ENCODE measurements around the gene ETFBKMT. TPM values are rescaled to one million over a fixed set of nuclear protein-coding genes. Genes with fewer than 3 reads are reported as not detected.

The ETFBKMT gene
- polyA plus RNA-seq, 1 donor (not counting 4 experiments of a cell fraction or from before 2014, with no cell fraction given): 1.4 TPM

DNA sequence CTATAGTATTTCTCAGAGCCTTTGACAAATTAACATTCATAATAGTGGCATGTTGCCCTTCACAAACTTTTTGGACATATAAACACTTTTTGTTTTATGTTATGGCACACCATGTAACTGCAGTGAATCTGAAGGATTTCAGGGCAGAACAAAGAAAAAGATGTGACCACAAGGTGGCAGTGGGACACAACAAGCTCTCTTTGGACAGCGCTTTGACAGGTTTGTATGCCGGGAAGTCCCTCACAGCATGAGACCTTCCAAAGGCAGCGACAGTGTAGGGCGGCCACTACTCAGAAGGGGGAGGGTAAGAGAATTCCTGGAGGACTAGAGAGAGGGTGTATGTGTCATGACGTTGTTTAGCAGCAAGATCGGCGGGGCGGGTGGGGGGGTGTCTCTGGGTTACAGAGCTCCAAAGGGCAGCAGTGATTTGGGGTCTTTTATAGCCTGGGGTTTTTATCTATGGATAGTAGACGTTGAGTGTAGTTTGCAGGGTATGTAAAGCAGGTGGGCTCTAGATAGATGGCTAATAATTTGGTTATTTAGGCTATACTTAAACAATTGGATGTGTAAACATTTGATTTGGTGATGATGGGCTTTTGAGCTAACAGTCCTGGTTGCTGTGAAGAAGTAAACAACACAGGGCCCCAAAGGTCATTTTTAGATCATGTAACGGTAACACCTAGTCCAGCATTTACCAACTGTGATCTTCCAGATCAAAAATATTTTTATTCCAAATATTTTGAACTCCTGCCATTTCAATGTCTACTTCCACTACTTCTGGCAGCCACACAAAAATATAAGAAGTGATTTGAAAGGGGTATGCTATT lies 22.9 kb downstream of the ETFBKMT start:
- no peaks in the 10 kb centered on the region for H3K27me3 ChIP-seq (ENCODE audit: control insufficient read depth, extremely low read depth, insufficient read depth, low read length)
- no peaks in the 10 kb centered on the region for H3K9me1 ChIP-seq (ENCODE audit: control insufficient read depth, extremely low read depth, insufficient read depth, low read length)
- dilution Hi-C loops (cut with MboI; ENCODE audit: extremely low pct_ligation_motif_present, low sequenced_read_pairs): no loop called here
- no peaks in the 10 kb centered on the region for H3K79me2 ChIP-seq (ENCODE audit: control insufficient read depth, insufficient read depth, low read length)
- peak; percentile 38 for DNase-seq (ENCODE audit: low read depth, low spot score)
- no peak overlapping the region for H3K9ac ChIP-seq (ENCODE audit: control insufficient read depth, extremely low read depth, insufficient read depth, low read length)
- H3K36me3 ChIP-seq (ENCODE audit: control insufficient read depth in 2 of 2, extremely low read depth in 1 of 2, insufficient read depth in 2 of 2, low read length in 2 of 2): no peaks in the 10 kb centered on the region
- H4K20me1 ChIP-seq (ENCODE audit: control insufficient read depth, extremely low read depth, insufficient read depth, low read length): no peaks in the 10 kb centered on the region
- no peak for TF ChIP-seq EZH2 (IDR thresholded peaks at IDR 0.05; ENCODE audit: low read length)
- TF ChIP-seq, protein P1, sequence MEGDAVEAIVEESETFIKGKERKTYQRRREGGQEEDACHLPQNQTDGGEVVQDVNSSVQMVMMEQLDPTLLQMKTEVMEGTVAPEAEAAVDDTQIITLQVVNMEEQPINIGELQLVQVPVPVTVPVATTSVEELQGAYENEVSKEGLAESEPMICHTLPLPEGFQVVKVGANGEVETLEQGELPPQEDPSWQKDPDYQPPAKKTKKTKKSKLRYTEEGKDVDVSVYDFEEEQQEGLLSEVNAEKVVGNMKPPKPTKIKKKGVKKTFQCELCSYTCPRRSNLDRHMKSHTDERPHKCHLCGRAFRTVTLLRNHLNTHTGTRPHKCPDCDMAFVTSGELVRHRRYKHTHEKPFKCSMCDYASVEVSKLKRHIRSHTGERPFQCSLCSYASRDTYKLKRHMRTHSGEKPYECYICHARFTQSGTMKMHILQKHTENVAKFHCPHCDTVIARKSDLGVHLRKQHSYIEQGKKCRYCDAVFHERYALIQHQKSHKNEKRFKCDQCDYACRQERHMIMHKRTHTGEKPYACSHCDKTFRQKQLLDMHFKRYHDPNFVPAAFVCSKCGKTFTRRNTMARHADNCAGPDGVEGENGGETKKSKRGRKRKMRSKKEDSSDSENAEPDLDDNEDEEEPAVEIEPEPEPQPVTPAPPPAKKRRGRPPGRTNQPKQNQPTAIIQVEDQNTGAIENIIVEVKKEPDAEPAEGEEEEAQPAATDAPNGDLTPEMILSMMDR (optimal IDR thresholded peaks at IDR 0.05 in 1 of 3, IDR thresholded peaks at IDR 0.05 in 1 of 3, conservative IDR thresholded peaks at IDR 0.05 in 1 of 3; ENCODE audit: extremely low read depth in 1 of 3, insufficient read depth in 2 of 3, low read length in 3 of 3): peak; percentile 73 to 84 (median 82)
- H2AFZ ChIP-seq (ENCODE audit: control insufficient read depth, low read length): no peak overlapping the region
- H3K4me2 ChIP-seq (ENCODE audit: control insufficient read depth, extremely low read depth, insufficient read depth, low read depth, low read length): no peak overlapping the region
- peak; percentile 78 for FAIRE-seq
- H3K9me3 ChIP-seq (ENCODE audit: control insufficient read depth, low read depth, low read length): no peaks in the 10 kb centered on the region
- no peak overlapping the region for H3K4me3 ChIP-seq (ENCODE audit: control insufficient read depth in 2 of 3, extremely low read depth in 1 of 3, insufficient read depth in 2 of 3, low read depth in 1 of 3, low read length in 3 of 3)
- H3K4me1 ChIP-seq (ENCODE audit: control insufficient read depth, extremely low read depth, insufficient read depth, low read length): no peaks in the 10 kb centered on the region
- no peak overlapping the region for H3K27ac ChIP-seq (ENCODE audit: control insufficient read depth, insufficient read depth, low read length)

DNA sequence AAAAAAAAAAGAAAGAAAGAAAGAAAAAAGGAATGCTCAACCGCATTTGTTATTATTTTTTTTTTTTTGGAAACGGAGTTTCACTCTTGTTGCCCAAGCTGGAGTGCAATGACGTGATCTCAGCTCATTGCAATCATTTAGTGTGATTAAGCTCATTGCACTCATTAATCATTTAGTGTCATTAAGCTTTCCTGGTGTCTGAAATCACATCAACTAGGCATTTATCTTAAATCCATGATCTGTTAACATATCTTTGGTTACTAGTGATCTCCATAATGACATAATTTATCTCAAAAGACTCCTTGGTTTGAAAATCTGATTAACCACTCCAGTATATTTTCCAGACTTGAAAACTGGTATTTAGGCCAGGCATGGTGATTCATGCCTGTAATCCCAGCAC lies 26.3 kb downstream of the ETFBKMT start:
- dilution Hi-C loops (cut with MboI; ENCODE audit: extremely low pct_ligation_motif_present, low sequenced_read_pairs): no loop called here
- Histone ChIP-seq H3K4me1 (ENCODE audit: control insufficient read depth, extremely low read depth, insufficient read depth, low read length) (no peaks in the 10 kb centered on the region), H3K27me3 (ENCODE audit: control insufficient read depth, extremely low read depth, insufficient read depth, low read length) (no peaks in the 10 kb centered on the region), H2AFZ (ENCODE audit: control insufficient read depth, low read length) (no peak overlapping the region), H3K9ac (ENCODE audit: control insufficient read depth, extremely low read depth, insufficient read depth, low read length) (no peak overlapping the region), H3K4me3 (ENCODE audit: control insufficient read depth in 2 of 3, extremely low read depth in 1 of 3, insufficient read depth in 2 of 3, low read depth in 1 of 3, low read length in 3 of 3) (no peak overlapping the region), H4K20me1 (ENCODE audit: control insufficient read depth, extremely low read depth, insufficient read depth, low read length) (no peaks in the 10 kb centered on the region), H3K4me2 (ENCODE audit: control insufficient read depth, extremely low read depth, insufficient read depth, low read depth, low read length) (no peak overlapping the region), H3K9me3 (ENCODE audit: control insufficient read depth, low read depth, low read length) (no peaks in the 10 kb centered on the region), H3K79me2 (ENCODE audit: control insufficient read depth, insufficient read depth, low read length) (no peaks in the 10 kb centered on the region), H3K36me3 (ENCODE audit: control insufficient read depth in 2 of 2, extremely low read depth in 1 of 2, insufficient read depth in 2 of 2, low read length in 2 of 2) (no peaks in the 10 kb centered on the region), H3K9me1 (ENCODE audit: control insufficient read depth, extremely low read depth, insufficient read depth, low read length) (no peaks in the 10 kb centered on the region), H3K27ac (ENCODE audit: control insufficient read depth, insufficient read depth, low read length) (no peak overlapping the region)
- TF ChIP-seq EZH2 (IDR thresholded peaks at IDR 0.05; ENCODE audit: low read length): no peak
- TF ChIP-seq, protein P1 (optimal IDR thresholded peaks at IDR 0.05 in 1 of 3, IDR thresholded peaks at IDR 0.05 in 1 of 3, conservative IDR thresholded peaks at IDR 0.05 in 1 of 3; ENCODE audit: extremely low read depth in 1 of 3, insufficient read depth in 2 of 3, low read length in 3 of 3): no peak
- no peak for DNase-seq (ENCODE audit: low read depth, low spot score)
- no peak for FAIRE-seq

Measured in keratinocyte (primary cell).